Liver (tissue), 3 donors: Measurements from ENCODE around the gene SIGLEC6.

Source experiments
- FOXA1 ChIP-seq: IDR thresholded peaks from 2 replicates; pipeline ENCODE4 v1.6.1; 2016; ENCODE audit warnings: antibody characterized with exemption
- GABPA ChIP-seq, 2 donors: IDR thresholded peaks in 1 of 2; conservative IDR thresholded peaks in 1 of 2; 2 replicates each; pipeline ENCODE4 v1.6.1; 2016; ENCODE audit warnings: antibody characterized with exemption in 2 of 2, mild to moderate bottlenecking in 1 of 2, moderate library complexity in 1 of 2
- JUND ChIP-seq, 2 donors: IDR thresholded peaks; 2 replicates each; pipeline ENCODE4 v1.6.1; 2016; ENCODE audit warnings: antibody characterized with exemption in 2 of 2
- RAD21 ChIP-seq, 2 donors: IDR thresholded peaks; 2 replicates each; pipeline ENCODE4 v1.6.1; 2016; ENCODE audit warnings: antibody characterized with exemption in 2 of 2, mild to moderate bottlenecking in 2 of 2
- TAF1 ChIP-seq: conservative IDR thresholded peaks from 2 replicates; pipeline ENCODE4 v1.6.1; 2016; ENCODE audit warnings: antibody characterized with exemption, mild to moderate bottlenecking
- YY1 ChIP-seq: IDR thresholded peaks from 2 replicates; pipeline ENCODE4 v1.6.1; 2016; ENCODE audit warnings: antibody characterized with exemption, mild to moderate bottlenecking
- TF ChIP-seq, protein P1 (sequence below): fragments of 150-350 bp; IDR thresholded peaks from 2 replicates; pipeline ENCODE4 v1.5.1; 2017; ENCODE audit warnings: improper control_type of control experiment, low read depth, low read length; ENCODE audit not compliant: missing input control
- TF ChIP-seq, protein P2 (sequence below): IDR thresholded peaks from 2 replicates; pipeline ENCODE4 v1.6.1; 2016; ENCODE audit warnings: antibody characterized with exemption, mild to moderate bottlenecking
- donor health status: healthy.
- donor health status: healthy.

DNA sequence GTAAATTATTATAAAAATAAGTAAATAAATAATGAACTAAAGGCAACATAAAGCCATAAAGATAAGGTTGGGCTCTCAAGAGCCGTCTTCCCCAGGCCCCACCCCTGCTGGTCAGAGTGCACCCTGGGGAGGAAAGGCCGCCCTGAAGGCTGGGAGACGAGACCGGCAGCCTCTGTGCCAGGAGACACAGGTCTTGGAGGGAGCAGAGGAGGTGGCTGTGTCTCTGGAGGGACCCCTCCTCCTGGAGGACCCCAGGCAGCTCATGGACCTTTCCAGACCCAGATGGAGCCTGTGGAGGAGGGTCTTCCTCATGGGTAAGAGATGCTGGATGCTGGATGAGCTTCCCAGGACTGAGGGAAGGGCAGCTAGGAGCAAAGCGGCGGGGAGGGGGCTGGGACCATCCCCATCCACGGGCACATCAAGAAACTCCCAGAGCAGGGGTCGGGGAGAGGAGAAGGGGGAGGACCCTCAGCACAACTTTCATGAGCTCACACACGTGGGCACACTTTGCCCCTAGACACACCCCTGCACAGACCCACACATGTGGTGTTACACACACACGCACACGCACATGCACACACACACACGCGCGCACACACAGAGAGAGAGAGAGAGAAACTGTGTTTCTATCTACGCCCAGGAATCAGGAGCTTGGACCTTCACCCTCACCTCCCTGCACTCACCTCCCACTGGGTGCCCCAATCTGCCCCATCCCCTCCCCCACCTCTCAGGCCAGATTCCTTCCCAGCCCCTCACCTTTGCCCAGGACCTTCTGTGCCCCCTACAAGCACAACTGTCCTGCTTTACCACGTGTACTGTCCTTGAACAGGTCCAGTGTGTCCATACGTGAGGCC is 52.9 kb downstream of the SIGLEC6 start, which contains the start of gene CEACAM18:
- TF ChIP-seq YY1 (no peak), GABPA (IDR thresholded peaks at IDR 0.05 in 1 of 2, conservative IDR thresholded peaks at IDR 0.05 in 1 of 2) (no peak), TAF1 (no peak), JUND (IDR thresholded peaks at IDR 0.05) (no peak), RAD21 (IDR thresholded peaks at IDR 0.05) (no peak), FOXA1 (no peak)
- TF ChIP-seq, protein P1, sequence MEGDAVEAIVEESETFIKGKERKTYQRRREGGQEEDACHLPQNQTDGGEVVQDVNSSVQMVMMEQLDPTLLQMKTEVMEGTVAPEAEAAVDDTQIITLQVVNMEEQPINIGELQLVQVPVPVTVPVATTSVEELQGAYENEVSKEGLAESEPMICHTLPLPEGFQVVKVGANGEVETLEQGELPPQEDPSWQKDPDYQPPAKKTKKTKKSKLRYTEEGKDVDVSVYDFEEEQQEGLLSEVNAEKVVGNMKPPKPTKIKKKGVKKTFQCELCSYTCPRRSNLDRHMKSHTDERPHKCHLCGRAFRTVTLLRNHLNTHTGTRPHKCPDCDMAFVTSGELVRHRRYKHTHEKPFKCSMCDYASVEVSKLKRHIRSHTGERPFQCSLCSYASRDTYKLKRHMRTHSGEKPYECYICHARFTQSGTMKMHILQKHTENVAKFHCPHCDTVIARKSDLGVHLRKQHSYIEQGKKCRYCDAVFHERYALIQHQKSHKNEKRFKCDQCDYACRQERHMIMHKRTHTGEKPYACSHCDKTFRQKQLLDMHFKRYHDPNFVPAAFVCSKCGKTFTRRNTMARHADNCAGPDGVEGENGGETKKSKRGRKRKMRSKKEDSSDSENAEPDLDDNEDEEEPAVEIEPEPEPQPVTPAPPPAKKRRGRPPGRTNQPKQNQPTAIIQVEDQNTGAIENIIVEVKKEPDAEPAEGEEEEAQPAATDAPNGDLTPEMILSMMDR: no peak
- TF ChIP-seq, protein P2, sequence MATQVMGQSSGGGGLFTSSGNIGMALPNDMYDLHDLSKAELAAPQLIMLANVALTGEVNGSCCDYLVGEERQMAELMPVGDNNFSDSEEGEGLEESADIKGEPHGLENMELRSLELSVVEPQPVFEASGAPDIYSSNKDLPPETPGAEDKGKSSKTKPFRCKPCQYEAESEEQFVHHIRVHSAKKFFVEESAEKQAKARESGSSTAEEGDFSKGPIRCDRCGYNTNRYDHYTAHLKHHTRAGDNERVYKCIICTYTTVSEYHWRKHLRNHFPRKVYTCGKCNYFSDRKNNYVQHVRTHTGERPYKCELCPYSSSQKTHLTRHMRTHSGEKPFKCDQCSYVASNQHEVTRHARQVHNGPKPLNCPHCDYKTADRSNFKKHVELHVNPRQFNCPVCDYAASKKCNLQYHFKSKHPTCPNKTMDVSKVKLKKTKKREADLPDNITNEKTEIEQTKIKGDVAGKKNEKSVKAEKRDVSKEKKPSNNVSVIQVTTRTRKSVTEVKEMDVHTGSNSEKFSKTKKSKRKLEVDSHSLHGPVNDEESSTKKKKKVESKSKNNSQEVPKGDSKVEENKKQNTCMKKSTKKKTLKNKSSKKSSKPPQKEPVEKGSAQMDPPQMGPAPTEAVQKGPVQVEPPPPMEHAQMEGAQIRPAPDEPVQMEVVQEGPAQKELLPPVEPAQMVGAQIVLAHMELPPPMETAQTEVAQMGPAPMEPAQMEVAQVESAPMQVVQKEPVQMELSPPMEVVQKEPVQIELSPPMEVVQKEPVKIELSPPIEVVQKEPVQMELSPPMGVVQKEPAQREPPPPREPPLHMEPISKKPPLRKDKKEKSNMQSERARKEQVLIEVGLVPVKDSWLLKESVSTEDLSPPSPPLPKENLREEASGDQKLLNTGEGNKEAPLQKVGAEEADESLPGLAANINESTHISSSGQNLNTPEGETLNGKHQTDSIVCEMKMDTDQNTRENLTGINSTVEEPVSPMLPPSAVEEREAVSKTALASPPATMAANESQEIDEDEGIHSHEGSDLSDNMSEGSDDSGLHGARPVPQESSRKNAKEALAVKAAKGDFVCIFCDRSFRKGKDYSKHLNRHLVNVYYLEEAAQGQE: no peak
